Measurements from ENCODE around the gene RILP. TPM values are rescaled to one million over a fixed set of nuclear protein-coding genes. Genes with fewer than 3 reads are reported as not detected.

Gene RILP
- total and polyA plus RNA-seq, 10 of the 15 experiments (the other 5 are each of a cell fraction or from before 2014, with no cell fraction given): 0.60 to 6.1 (median 3.3) TPM; not detected in 1

- TF ChIP-seq CREB1 (IDR thresholded peaks at IDR 0.05; ENCODE audit: low read depth): no peak
Observed at GRCh38 chr17:1635675-1636465, 13.8 kb downstream of the RILP start (continued).

DNA sequence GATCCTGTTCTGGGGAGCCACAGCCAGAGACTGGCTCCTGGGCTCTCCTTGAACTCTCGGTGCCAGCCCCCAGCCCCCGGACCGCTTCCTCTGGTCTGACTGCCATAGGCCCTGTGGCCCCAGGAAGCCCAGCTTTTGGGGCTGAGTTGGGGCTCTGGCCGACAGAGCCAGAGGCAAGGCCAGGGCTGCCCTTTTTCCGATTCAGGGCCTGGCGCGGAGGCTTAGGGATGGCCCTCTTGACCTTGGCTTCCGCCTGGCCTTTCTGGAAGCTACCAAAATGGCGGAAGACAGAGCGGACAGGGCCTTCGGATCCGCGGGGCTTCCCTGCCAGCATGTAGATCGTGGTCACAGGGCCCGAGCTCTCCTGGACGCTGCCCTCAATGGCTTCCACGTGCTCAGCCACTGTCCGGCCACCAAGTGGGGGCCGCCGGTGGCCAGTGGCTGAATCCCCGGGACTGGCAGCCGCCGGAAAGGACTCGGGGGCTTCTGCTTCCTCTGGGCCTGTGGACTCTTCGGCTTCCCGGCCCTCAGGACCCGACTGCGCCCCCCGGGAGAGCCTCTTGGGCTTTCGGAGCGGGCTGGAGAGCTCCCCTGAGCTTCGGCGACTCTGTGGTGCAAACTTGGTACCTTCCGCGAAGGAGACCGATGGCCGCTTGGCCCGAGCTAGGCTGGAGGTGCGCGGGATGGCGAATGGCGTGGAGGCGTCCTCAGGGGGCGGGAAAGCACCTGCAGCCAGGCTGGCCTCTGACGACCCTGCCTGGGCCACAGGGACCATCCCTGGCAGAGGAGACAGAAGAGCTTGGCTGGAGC, 14.6 kb downstream of the RILP start:
- no peaks in the 10 kb centered on the region for H3K9me3 ChIP-seq (replicated peaks; ENCODE audit: control insufficient read depth, insufficient read depth, low read length)
- CTCF ChIA-PET: interaction anchor here (0.6 to 1.0 kb wide), 2 partner anchors 14 to 180 kb away, joined by 3 read pairs; no protein-coding TSS in a partner anchor
- RAD21 ChIA-PET (ENCODE audit: unreplicated experiment): no interaction called here
- H3K4me3 ChIP-seq: no peak overlapping the region
- SMC1A ChIA-PET (ENCODE audit: uncharacterized antibody, unreplicated experiment): interaction anchor here (0.8 kb wide), 1 partner anchor 14 kb away, joined by 3 read pairs; the partner anchor contains the start of gene RILP
- no peaks in the 10 kb centered on the region for H4K20me1 ChIP-seq (ENCODE audit: control insufficient read depth, insufficient read depth)
- H3K27me3 ChIP-seq (replicated peaks in 1 of 2; ENCODE audit: control insufficient read depth in 2 of 2, insufficient read depth in 2 of 2, low read length in 1 of 2): no peaks in the 10 kb centered on the region
- in situ Hi-C loops (cut with MboI) (no loop called here), intact Hi-C loops (cut with micrococcal nuclease; ENCODE audit: unreplicated experiment) (loop anchor here (5.0 kb wide), 1 partner anchor 118 kb away; the partner anchor contains the start of gene INPP5K)
- BruUV-seq (replicated peaks): no TSS peak
- H3K79me2 ChIP-seq (ENCODE audit: control insufficient read depth, insufficient read depth, low read length): no peaks in the 10 kb centered on the region
- POLR2A ChIA-PET: no interaction called here
- TF ChIP-seq, protein P1, sequence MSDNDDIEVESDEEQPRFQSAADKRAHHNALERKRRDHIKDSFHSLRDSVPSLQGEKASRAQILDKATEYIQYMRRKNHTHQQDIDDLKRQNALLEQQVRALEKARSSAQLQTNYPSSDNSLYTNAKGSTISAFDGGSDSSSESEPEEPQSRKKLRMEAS (IDR thresholded peaks at IDR 0.05; ENCODE audit: low read depth, low read length): no peak
- TF ChIP-seq NRF1 (conservative IDR thresholded peaks at IDR 0.05; ENCODE audit: low read depth, low read length) (no peak), FOS (IDR thresholded peaks at IDR 0.05; ENCODE audit: borderline replicate concordance, extremely low read depth, insufficient read length) (no peak)
- no peak for FAIRE-seq
- DNase-seq (ENCODE audit: low read depth, low spot score): no peak
- 76% methylated on average over 44 of the region's 45 CpGs for WGBS (ENCODE audit: insufficient coverage, insufficient replicate concordance, low lambda C conversion rate, missing lambda C conversion rate)
- H2AFZ ChIP-seq (ENCODE audit: control insufficient read depth, low read depth, low read length): no peak overlapping the region
- no peaks in the 10 kb centered on the region for H3K36me3 ChIP-seq (ENCODE audit: control insufficient read depth in 2 of 2, insufficient read depth in 2 of 2, low read length in 1 of 2)
- no peak overlapping the region for H3K9ac ChIP-seq (ENCODE audit: control insufficient read depth, insufficient read depth, low read length)
- no peak overlapping the region for H3K4me2 ChIP-seq (ENCODE audit: control insufficient read depth, insufficient read depth)
- peaks cover 18% of the 10 kb centered on the region for H3K4me1 ChIP-seq (ENCODE audit: control insufficient read depth, insufficient read depth, low read length)
- ATAC-seq: no peak
- no peak overlapping the region for H3K27ac ChIP-seq (ENCODE audit: control insufficient read depth, insufficient read depth)

Data from GM12878 (cell line).